HS-27A (cell line): ENCODE measurements around the gene DOK7.
"Not testable (repeated sequence)": the region's sequence is repeated elsewhere in the genome, so short reads cannot be mapped to it uniquely, and the experiment has no call there.

Experiments used
- DNase-seq: peaks from one replicate; pipeline ENCODE4 v3.0.0-alpha.2; 2012; ENCODE audit warnings: low read depth, missing footprints

The DOK7 gene

DNA sequence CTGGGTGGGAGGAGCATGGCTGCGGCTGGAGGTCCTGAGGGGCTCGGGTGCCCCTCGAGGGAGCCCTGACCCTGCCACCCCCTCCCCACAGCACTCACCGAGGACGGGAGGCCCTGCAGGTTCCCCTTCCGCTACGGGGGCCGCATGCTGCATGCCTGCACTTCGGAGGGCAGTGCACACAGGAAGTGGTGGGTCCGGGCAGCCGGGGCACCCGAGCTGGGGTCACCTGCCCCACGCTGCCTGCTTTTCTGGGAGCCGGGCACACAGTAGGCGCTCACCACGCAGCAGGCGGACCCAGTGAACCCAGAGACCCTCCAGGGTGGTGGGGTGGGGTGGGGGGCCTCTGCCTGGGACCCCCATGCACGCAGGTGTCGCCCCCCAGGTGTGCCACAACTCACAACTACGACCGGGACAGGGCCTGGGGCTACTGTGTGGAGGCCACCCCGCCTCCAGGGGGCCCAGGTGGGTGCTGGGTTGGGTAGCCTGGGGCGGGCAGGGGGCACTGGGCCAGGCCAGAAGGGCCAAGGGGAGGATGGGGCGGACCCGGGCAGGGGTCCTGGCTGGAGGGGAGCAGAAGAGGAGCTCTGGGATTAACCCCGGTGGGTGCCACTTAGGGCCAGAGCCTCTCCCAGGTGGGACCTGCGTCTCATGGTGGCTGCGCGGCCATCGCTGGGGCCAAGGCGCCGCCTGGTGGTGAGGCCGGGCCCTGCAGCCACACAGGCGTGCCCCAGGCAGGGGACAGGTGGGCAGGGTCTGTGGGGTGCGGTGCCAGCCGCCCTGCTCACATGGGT, 20.0 kb upstream of the DOK7 start:
- no peak for DNase-seq

DNA sequence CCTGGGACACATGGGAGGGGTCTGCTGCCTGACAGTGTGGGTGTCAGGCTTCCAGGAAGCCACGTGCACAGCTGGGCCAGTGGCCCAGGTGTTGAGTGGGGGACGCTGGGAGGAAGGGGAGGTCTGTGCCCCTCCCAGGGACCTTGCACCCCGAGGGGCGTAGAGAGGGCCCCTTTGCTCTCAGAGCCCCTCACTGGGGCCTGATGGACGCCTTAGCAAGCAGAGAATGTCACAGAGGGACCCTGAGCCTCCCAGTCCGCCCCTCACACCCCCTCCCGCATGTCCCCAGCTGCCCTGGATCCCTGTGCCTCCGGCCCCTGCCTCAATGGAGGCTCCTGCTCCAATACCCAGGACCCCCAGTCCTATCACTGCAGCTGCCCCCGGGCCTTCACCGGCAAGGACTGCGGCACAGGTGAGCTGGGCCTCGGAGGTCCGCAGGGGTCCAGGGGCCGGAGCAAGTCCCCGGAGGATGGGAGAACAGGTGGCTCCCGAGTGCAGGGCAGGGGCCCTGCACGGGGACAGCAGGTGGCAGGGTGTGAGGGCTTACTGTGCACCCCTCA, 19.3 kb upstream of the DOK7 start:
- DNase-seq = no peak

DNA sequence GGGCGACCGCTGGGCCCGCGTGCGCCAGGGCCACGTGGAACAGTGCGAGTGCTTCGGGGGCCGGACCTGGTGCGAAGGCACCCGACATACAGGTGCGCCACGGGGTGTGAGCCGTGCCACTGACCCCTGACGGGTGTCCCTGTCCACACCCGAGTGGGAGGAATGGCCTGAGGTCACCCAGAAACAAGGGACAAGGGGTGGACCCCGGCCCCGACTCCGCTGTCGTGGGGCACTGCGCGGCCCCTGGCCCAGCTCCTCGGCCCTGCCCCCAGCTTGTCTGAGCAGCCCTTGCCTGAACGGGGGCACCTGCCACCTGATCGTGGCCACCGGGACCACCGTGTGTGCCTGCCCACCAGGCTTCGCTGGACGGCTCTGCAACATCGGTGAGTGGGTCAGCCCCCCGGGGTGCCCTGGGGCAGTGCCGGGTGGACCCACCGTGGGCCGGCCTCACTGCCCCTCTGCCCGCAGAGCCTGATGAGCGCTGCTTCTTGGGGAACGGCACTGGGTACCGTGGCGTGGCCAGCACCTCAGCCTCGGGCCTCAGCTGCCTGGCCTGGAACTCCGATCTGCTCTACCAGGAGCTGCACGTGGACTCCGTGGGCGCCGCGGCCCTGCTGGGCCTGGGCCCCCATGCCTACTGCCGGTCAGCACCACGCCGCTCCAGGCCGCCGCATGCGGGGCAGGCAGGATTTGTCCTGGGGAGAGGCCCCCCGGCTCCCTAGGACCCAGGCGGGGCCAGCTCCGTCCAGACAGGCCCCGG, 18.6 kb upstream of the DOK7 start:
- no peak for DNase-seq

DNA sequence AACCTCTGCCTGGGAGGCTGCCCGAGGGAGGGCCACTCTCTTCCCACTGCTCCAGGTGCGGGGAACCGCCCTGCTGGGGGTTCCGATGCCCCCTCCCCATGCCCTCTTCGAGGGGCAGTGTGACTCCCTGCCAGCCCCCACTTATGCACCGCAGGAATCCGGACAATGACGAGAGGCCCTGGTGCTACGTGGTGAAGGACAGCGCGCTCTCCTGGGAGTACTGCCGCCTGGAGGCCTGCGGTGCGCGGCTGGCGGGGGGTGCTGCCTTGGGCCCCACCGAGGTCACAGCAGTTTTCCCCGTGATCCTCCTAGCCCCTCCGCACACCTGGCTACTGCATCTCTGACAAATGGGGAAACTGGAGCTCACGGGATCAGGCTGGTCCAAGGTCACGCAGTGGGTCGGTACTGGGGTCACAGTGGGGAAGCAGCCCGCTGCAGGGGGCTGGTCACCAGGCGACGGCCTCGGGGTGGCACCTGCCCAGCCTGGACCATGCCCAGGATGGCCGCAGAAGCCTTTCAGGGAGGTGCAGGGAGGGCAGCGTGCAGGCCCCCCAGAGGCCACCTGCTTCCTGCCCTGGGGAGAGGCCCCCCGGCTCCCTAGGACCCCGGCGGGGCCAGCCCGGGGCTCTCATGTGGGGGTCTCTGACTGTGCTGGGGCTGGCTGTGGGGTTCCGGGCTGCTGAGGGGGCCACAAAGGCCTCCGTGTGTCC, 17.8 kb upstream of the DOK7 start:
- DNase-seq = no peak

DNA sequence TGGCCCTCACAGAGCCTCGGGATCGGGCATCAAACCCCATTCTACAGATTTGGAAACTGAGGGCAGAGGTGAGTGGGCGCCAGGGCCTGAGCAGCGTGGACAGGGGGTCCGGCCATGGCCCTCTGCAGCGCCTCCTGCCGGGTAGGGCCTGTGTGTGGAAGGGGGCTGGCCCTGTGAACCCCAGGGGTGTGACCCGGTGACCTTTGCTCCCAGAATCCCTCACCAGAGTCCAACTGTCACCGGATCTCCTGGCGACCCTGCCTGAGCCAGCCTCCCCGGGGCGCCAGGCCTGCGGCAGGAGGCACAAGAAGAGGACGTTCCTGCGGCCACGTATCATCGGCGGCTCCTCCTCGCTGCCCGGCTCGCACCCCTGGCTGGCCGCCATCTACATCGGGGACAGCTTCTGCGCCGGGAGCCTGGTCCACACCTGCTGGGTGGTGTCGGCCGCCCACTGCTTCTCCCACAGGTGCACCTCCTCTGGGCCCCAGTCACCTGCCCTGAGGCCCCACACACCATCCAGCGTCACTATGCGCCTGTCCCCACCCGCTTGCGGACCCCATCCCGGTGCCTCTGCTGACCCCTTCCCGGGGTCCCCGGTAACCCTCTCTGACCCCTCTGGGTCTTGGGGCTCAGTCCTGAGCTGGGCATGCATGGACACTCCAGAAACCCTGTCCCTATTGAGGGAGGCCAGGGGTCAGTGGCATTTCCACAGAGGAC, 17.1 kb upstream of the DOK7 start:
- DNase-seq = no peak

DNA sequence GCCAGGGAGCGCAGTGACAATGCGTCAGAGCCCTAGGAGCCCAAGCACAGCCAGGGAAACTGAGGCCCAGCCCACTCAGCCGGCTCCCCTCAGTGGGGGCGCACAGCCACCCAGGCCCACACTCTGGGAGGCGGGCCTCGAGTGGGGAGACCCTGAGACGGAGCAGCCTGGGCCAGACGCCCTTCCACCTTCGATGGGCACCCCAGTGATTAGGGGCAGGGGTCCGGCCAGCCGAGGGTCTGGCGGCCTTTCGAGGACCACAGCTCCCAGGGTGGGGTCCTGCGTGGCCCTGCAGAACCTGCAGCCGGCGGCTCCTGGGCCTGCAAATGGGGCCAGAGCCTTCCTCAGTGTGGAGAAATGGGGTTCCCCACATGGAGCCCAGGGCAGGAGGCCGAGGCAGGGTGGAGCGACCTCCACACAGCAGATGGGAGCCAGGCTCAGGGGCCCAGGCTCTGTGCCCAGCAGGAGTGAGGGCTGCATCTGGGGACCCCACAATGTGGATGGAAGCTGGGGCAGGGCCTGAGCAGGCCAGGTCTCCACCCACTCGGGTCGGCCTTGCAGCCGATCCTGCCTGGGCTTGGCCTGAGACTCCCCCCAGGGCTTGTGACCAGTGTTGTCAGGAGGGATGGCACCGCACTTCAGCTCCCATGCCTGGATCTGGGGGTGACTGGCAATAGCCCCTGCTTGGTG, 16.3 kb upstream of the DOK7 start:
- no peak for DNase-seq

DNA sequence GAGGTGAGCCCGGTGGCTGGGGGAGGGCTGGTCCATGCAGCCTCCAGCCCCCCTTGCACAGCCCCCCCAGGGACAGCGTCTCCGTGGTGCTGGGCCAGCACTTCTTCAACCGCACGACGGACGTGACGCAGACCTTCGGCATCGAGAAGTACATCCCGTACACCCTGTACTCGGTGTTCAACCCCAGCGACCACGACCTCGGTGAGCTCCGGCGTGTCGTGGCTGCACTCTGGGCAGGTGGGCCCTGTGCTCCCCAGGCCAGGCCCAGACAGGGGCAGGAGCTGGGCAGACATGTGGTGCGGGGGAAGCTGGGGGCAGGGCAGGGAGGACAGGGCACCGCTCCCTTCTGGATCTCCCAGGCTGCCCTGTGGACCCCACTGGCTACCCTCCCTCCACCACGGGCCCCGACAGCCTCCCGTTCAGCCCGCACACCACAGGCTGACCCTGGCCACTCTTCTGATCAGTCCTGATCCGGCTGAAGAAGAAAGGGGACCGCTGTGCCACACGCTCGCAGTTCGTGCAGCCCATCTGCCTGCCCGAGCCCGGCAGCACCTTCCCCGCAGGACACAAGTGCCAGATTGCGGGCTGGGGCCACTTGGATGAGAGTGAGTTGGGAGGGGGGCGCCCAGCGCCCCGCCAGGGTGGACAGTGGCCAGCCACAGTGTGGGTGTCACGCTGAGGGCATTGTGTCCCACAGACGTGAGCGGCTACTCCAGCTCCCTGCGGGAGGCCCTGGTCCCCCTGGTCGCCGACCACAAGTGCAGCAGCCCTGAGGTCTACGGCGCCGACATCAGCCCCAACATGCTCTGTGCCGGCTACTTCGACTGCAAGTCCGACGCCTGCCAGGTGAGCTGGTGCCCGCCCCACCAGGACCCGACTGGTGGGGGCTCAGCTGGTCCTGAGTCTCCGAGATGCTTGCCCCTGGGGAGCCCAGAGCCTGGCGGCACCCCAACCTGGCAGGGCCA, 15.4 kb upstream of the DOK7 start:
- DNase-seq = no peak

DNA sequence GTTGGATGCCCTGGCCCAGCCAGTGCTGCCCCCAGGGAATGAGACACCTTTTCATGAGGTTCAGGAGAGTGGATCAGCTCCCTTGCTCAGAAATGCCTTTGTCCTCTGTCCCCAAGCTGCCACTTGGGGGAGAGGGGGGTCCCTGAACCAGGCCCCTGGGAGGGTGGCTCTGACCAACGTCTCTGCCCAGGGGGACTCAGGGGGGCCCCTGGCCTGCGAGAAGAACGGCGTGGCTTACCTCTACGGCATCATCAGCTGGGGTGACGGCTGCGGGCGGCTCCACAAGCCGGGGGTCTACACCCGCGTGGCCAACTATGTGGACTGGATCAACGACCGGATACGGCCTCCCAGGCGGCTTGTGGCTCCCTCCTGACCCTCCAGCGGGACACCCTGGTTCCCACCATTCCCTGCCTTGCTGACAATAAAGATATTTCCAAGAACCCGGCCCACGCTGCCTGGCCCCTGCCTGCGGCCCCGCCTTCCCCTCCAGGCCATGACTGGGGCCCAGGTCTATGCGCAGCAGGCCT, 14.0 kb upstream of the DOK7 start:
- DNase-seq = no peak

DNA sequence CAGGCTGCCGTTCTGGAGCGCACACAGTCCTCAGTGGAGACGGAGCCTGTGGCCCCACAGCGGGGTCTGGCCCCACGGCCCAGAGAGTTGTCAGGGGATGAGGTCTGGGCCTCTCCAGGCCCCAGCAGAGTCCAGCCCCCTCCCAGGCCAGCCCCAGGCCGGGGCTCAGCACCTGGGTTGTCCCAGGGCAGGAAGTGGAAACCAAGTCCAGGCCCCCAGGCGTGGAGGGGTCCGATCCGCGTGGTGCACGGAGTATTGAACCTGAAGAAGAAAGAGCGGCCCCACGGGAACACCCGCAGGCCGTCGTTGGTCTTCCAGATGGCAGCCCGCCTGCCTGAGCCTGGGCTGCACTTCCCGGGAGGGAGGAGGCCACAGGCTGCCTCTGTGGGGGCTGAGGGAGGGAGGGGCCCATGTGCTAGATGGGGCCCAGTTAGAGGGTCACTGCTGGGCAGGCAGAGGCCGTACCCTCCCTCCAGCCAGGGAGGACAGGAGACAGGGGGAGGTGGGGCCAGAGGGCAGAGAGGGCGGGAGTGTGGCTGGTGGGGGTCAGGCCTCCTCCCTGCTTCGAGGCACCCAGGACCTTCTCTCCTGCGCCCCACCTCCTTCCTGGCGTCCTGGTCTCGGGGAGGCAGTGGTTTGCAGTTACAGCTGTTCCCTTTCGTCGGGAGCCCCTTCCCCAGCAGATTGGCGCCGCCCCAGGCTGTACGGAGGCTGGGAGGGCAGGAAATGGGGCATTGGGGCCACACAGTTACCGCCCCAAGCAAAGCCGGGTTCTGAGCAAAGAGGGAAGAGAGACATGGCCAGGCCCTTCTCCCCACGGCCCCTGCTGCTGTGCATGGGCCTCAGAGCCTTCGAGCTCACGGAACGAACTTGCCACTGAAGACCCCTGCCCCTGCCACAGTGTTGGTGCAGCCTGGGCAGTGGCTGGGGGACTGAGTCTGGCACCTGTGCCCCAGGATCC, 13.3 kb upstream of the DOK7 start:
- no peak for DNase-seq

DNA sequence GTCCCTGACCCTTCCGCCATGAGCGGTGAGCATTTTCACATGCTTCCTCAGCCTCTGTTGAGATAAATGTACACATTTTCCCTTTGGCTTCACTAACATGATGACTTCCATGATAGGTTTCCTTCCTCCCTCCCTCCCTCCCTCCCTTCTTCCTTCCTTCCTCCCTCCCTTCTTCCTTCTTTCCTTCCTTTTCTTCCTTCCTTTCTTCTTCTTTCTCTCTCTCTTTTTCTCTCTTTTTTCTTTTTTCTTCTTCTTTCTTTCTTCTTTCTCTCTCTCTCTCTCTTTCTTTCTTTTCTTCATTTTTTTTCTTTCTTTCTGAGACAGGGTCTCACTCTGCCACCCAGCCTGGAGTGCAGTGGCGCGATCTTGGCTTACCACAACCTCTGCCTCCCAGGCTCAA, 12.5 kb upstream of the DOK7 start:
- DNase-seq = no peak

DNA sequence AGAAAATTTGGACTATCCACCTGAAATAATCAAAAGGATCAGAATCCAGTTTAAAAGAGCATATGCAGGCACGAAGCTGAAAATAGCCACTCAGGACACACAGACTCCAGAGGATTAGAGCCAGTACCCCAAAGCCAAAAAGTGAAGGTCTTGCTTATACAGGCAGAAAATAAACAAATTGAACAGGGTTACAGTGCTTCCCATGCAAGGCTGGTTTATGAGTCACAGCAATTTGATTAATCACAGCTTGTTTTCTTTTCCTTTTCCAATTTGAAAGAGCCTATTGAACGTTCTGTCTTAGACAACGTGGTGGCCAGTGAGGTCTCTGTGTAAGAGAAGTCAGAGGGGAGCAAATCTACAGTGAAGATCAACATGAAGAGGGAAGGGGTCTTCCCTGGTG, 11.2 kb upstream of the DOK7 start:
- no peak for DNase-seq

DNA sequence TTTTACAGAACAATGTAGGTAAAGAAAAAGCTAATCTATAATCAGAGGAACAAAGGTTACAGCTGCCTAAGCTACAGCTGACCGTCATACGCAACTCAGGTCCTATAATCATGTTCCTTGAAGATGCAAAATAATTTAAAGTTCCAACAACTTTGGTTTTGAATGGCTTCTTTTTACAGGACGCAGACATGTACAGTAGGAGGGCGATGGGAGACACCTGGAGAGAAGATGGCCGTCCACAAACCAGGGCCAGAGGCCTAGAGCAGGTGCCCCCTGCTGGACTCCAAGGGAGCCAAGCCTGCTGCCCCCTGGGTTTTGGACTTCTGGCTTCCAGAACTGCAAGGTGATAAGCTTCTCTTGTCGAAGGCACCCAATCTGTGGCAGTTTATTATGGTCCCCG, 10.7 kb upstream of the DOK7 start:
- DNase-seq = no peak

DNA sequence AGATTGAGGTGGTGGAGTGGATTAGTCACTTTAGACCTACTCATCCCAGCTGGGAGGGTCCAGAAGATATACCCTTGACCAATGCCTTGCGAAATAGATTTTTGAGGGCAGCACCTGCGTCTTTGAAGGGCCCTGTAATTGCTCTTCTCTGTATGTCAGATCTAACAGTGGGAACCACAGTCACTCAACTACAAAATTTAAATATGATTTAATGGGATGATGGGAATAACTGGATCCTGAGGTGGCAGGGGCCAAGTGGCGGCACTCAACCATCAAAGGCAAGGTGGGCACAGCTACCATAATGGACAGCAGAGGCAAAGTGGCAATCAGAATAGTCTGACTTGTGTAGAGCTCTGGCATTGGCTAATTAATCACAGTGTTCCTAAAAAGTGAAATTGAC, 7.5 kb upstream of the DOK7 start:
- DNase-seq = not testable (repeated sequence)

DNA sequence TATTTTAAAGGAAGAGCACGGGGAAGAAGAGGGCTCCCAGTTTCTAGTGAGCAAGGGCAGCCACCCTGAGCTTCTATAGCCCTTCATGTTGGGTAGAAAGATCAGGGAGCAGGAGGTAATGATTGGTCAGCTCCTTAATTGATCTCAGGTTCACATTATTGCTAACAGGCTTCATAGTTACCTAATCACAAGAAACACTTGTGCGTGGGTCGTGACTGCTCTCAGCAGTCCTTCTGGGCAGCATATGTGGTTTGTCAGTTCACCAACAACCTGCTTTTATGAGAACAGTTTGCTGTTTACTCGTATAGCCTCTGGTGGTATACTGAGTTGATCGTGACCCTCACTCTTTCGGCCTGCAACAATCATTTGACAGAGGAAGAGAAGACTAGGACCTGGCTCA, 4.7 kb upstream of the DOK7 start:
- no peak for DNase-seq

DNA sequence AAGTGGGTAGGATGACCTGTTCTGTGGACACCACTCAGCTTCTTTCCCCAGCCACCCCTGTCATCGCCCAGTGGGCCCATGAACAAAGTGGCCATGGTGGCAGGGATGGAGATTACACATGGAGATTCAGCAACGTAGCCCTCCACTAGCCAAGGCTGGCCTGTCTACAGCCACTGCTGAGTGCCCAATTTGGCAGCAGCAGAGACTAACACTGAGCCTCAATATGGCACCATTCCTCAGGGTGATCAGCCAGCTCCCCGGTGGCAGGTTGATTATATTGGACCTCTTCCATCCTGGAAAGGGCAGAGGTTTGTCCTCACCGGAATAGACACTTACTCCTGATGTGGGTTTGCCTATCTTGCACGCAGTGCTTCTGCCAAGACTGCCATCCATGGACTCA, 4.0 kb upstream of the DOK7 start:
- not testable (repeated sequence) for DNase-seq

DNA sequence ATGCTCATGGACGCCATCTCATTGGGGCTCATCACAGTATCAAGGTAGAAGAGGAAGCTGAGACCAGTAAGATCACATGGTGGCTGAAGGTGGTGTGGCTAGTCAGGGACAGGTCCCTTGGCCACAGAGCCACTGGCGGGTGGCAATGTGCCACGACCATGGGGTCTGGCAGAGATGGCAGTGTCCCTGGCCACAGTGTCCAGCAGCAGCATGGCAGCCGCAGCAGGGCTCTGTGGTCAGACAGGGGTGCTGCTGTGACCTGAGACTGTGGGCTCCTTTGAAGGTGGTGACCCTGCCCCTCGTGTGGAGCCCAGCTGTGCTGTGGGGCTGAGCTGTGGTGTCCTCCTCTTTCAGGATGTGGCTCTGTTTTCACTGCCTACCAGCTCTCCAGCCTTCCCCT, 2.2 kb upstream of the DOK7 start:
- DNase-seq = no peak

DNA sequence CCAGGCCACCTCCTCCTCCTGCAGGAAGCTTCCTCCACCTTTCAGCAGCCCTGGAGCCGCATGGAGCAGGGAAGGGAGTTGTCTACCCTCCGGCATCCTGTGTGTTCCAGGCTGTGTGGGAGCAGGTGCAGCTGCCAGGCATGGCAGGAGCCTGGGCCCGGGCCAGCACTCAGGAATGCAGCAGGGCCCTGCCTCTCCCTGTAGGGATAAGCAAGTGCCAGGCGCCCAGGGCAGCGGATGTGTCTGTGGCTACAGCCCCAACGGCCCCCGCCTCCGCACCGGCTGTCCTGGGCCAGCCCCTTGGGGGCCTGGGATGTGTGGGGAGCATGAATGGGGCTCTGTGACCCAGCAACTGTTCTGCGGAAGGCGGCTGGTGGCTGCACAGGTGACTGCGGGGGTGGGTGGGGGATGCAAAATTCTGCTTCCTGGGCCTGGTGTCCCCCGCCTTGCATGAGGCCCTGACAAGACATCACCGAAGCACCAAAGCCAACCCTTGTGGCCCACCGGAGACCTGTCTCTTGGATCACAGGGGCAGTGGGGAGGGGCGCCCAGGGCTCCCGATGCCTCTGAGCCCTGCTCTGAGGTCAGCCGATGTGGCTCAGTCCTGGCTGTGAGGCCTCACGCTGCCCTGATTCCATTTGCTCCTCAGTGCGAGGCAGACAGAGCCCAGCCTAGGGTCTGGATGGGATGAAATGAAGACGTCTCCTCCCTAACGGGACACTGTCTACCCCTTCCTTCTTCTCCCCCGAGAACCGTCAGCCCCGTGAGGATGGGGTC, 1.4 kb upstream of the DOK7 start:
- DNase-seq = no peak

DNA sequence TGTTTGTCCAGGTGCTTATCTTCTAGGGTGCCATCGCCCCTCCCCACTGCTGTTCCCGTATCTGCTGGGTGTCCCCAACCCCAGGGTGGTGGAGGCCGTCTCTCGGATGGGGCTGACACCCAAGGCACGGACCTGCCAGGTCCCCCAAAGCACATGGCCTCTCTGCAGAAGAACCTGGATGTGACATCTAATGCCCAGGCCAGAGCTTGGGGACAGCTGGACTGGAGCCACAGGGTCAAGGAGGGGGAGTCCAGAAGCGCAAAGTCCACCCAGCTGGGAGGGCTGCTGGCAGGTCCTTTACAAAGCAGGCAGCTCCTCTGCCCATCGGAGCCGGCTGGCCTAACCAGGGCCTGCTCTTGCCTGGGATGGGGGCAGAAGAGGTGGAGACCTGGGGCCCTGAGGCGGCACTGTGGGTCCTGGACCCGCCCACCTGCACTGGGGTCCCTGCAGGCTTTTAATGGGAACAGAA, 751 bp upstream of the DOK7 start:
- no peak for DNase-seq
